Measurements from ENCODE around the gene AKT3. TPM values are rescaled to one million over a fixed set of nuclear protein-coding genes. Genes with fewer than 3 reads are reported as not detected.
A peak's percentile ranks its signal among the peaks of the same experiment; 100 is the strongest.

AKT3 gene
- total RNA-seq, 2 experiments from 2014 or later, result 38.2 to 41.4 TPM

GRCh38 chr1:243474136-243474881 is 375.7 kb downstream of the AKT3 start:
- H3K27me3 Mint-ChIP-seq, result no peaks in the 10 kb centered on the region
- DNase-seq, result no peak
- no peak overlapping the region for H3K27ac Mint-ChIP-seq
- no peaks in the 10 kb centered on the region for H3K36me3 Mint-ChIP-seq (ENCODE audit: low read depth)
- no peak overlapping the region for H3K4me3 Mint-ChIP-seq
- H3K4me1 Mint-ChIP-seq, result peaks cover 5% of the 10 kb centered on the region
- POLR2A ChIA-PET, result no interaction called here
- CTCF ChIA-PET, result interaction anchor here (1.2 kb wide), 1 partner anchor 130 kb away, joined by 3 read pairs; no protein-coding TSS in a partner anchor
- no peaks in the 10 kb centered on the region for H3K9me3 Mint-ChIP-seq

DNA sequence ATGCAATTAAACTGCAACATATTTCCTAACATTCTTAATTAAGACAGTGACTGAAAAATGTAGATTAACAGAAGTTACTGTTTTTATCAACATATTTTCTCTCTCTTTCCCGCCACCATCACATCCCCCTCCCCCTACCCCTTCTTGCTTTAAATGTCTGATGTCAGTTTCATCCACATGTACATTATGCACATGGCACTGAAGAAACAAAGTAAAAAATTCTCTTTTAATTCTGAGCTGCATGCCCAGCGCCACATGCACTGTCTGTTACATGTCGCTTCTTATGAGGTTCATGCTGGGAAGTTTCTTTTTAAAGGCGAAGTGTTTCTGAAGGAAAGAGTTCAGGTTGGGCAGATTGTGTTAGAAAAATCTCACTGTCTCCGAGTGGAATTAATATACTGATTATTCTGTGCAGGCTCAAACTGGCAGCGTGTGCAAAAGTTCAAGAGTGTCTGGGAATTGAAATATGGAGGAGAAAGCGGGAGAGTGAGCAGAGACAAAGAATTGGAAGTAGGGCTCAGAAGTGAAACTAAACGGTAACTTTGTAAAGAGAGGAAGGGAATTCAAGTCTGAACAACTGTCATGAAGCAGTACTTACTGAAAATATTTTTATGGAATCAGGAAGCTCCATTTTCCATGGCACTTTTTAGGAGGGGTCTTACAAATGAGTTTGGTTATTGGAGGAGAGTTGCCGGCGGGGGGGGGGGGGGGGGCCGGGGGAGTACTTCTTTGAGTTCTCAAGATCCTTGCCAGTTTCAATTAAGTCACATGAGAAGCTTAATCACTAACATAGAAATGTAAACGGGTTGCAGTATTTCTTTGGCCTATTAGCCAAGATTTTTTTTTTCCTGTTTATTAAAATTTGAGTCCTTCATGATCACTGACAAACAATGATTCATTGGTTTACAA is 376.6 kb downstream of the AKT3 start:
- POLR2A ChIA-PET, result no interaction called here
- DNase-seq, result no peak
- Mint-ChIP-seq H3K36me3 (ENCODE audit: low read depth) (no peaks in the 10 kb centered on the region), H3K9me3 (no peaks in the 10 kb centered on the region), H3K4me3 (peak overlapping the region; percentile 50), H3K27me3 (no peaks in the 10 kb centered on the region), H3K4me1 (peaks cover 5% of the 10 kb centered on the region), H3K27ac (no peak overlapping the region)
- CTCF ChIA-PET, result interaction anchor here (1.2 kb wide), 1 partner anchor 129 kb away, joined by 3 read pairs; no protein-coding TSS in a partner anchor

DNA sequence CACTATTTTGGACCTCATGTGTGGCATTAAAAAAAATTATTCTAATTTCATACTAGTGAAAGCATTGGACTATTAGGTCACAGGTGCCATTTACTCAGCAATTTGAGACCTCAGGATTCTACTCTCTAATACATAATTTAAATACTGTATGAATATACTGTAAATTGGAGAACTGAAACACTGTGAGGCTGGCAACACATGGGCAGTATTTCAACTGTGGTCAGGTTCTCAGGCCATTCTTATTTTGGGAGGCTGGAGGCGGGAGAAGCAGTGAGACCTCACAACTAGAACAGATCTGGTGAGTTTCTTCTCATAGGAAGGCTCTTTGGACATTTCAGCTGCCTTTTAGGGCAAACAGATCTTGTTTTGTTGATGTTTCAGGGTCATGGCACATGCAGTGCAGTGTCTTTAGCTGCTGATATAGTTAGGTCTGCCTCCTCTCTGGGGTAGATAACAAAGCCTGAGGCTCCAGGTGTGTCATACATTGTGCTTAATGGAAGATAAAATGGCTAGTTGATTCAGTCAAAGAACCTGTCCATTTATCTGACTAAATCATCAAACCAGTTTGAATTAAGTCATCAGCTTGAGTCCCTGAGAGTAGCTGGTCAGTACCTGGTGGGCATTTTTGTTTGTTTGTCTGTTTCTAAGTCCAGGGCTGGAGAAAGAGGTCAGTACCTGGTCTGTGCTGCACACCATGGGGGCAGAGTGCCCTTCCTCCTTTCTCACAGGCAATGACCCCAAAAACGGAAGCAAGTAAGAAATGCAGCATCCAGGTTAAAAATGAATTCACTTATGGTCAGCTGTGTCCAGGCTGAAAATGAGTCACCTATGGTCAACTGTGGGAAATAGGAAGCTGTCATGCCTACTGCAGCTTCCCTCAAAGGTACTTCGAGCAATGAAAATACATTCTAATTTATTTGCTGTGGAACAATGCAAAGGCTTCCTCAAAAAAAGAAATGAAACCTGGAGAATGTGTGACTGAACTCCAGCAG is 378.0 kb downstream of the AKT3 start:
- no peaks in the 10 kb centered on the region for H3K27me3 Mint-ChIP-seq
- no peaks in the 10 kb centered on the region for H3K9me3 Mint-ChIP-seq
- no peak overlapping the region for H3K27ac Mint-ChIP-seq
- H3K4me1 Mint-ChIP-seq, result peaks cover 5% of the 10 kb centered on the region
- ChIA-PET CTCF (no interaction called here), POLR2A (no interaction called here)
- no peaks in the 10 kb centered on the region for H3K36me3 Mint-ChIP-seq (ENCODE audit: low read depth)
- DNase-seq, result no peak
- H3K4me3 Mint-ChIP-seq, result no peak overlapping the region

- ChIA-PET POLR2A (no interaction called here), CTCF (no interaction called here)
- Mint-ChIP-seq H3K4me3 (no peak overlapping the region), H3K36me3 (ENCODE audit: low read depth) (no peaks in the 10 kb centered on the region), H3K9me3 (no peaks in the 10 kb centered on the region), H3K27ac (no peak overlapping the region), H3K4me1 (peaks cover 5% of the 10 kb centered on the region), H3K27me3 (no peaks in the 10 kb centered on the region)
- no peak for DNase-seq
Measured at GRCh38 chr1:243471026-243471685, 378.9 kb downstream of the AKT3 start.

DNA sequence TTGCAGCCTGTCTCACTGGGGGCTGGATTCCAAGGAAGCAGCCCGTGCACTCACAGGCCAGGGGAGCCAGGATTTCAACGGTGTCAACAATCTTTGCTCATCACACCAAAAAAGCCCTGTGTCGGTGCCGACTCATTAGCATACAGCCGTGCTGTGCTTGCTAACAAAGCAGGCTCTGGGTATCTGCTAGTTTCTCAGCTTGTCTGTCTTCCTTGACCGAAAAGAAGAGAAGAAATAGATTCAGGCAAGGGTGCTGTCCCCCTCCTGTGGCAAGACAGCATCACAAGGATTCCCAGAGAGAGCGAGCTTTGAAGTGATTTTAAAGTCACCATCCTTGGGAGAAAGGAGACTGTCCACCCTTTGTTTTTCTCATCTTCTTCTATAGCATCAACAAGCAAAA is 379.5 kb downstream of the AKT3 start:
- no peaks in the 10 kb centered on the region for H3K9me3 Mint-ChIP-seq
- no peaks in the 10 kb centered on the region for H3K27me3 Mint-ChIP-seq
- H3K27ac Mint-ChIP-seq, result no peak overlapping the region
- ChIA-PET CTCF (no interaction called here), POLR2A (no interaction called here)
- DNase-seq, result no peak
- H3K4me1 Mint-ChIP-seq, result peaks cover 5% of the 10 kb centered on the region
- no peak overlapping the region for H3K4me3 Mint-ChIP-seq
- no peaks in the 10 kb centered on the region for H3K36me3 Mint-ChIP-seq (ENCODE audit: low read depth)

GRCh38 chr1:243469497-243469896 is 380.5 kb downstream of the AKT3 start:
- no peaks in the 10 kb centered on the region for H3K27me3 Mint-ChIP-seq
- CTCF ChIA-PET, result interaction anchor here (0.7 kb wide), 1 partner anchor 59 kb away, joined by 4 read pairs; no protein-coding TSS in a partner anchor
- no peak for DNase-seq
- H3K27ac Mint-ChIP-seq, result no peak overlapping the region
- no peak overlapping the region for H3K4me3 Mint-ChIP-seq
- no peaks in the 10 kb centered on the region for H3K36me3 Mint-ChIP-seq (ENCODE audit: low read depth)
- POLR2A ChIA-PET, result no interaction called here
- peaks cover 7% of the 10 kb centered on the region for H3K4me1 Mint-ChIP-seq
- H3K9me3 Mint-ChIP-seq, result no peaks in the 10 kb centered on the region

DNA sequence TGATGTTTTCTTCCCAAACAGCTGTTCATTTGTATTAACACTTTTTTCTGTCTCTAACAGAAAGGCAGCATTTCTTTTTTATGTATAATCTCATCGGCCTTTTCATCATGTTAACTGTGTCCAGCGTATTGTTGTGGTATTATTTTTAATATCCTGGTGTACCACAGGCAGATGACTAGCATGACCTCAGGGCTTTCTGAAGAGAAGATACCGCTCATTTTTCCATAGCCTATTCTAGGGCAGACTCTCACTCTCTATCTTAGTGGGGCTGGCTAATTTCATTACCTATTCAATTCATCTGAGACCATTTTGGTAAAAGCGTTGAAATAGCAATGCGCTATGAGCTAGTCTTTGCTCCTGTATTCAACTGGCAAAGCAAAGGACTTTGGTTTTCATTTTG is 384.3 kb downstream of the AKT3 start:
- H3K4me1 Mint-ChIP-seq, result peaks cover 2% of the 10 kb centered on the region

DNA sequence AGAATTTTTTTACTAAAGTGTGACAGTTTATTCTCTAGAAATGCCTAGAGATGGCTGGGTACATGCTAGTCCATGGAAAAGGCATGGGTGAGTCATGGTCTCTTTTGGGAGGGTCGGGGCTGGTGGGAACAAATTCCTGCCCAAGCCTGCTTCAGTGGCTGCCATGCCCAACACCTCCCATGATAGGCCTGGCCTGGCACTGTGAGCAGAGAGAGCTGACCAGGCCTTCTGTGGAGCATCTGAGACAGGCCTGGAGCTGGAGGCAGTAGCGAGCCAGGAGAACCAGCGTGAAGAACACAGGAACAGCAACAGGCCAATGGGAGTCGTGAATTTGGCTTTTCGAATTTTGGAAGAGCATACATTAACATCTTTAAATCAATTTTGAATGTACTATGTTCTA is 385.0 kb downstream of the AKT3 start:
- H3K36me3 Mint-ChIP-seq (ENCODE audit: low read depth), result no peaks in the 10 kb centered on the region
- H3K4me1 Mint-ChIP-seq, result peaks cover 2% of the 10 kb centered on the region
- no peaks in the 10 kb centered on the region for H3K9me3 Mint-ChIP-seq
- ChIA-PET CTCF (no interaction called here), POLR2A (no interaction called here)
- H3K27me3 Mint-ChIP-seq, result no peaks in the 10 kb centered on the region
- no peak for DNase-seq
- no peak overlapping the region for H3K27ac Mint-ChIP-seq
- no peak overlapping the region for H3K4me3 Mint-ChIP-seq

More for the DNA sequence above, 384.3 kb downstream of the AKT3 start:
- CTCF ChIA-PET, result no interaction called here
- no peak overlapping the region for H3K27ac Mint-ChIP-seq
- no peak for DNase-seq
- no peaks in the 10 kb centered on the region for H3K27me3 Mint-ChIP-seq
- POLR2A ChIA-PET, result no interaction called here
- H3K36me3 Mint-ChIP-seq (ENCODE audit: low read depth), result no peaks in the 10 kb centered on the region
- H3K4me3 Mint-ChIP-seq, result no peak overlapping the region
- H3K9me3 Mint-ChIP-seq, result no peaks in the 10 kb centered on the region

GRCh38 chr1:243462929-243463697 is 386.9 kb downstream of the AKT3 start:
- CTCF ChIA-PET, result no interaction called here
- no peak for DNase-seq
- no peak overlapping the region for H3K27ac Mint-ChIP-seq
- no peaks in the 10 kb centered on the region for H3K36me3 Mint-ChIP-seq (ENCODE audit: low read depth)
- POLR2A ChIA-PET, result no interaction called here
- no peak overlapping the region for H3K4me3 Mint-ChIP-seq
- H3K27me3 Mint-ChIP-seq, result no peaks in the 10 kb centered on the region
- H3K4me1 Mint-ChIP-seq, result peaks cover 2% of the 10 kb centered on the region
- no peaks in the 10 kb centered on the region for H3K9me3 Mint-ChIP-seq

GRCh38 chr1:243461700-243462099 is 388.3 kb downstream of the AKT3 start:
- no peaks in the 10 kb centered on the region for H3K36me3 Mint-ChIP-seq (ENCODE audit: low read depth)
- DNase-seq, result no peak
- ChIA-PET POLR2A (no interaction called here), CTCF (no interaction called here)
- H3K4me3 Mint-ChIP-seq, result no peak overlapping the region
- H3K27ac Mint-ChIP-seq, result no peak overlapping the region
- H3K27me3 Mint-ChIP-seq, result no peaks in the 10 kb centered on the region
- H3K9me3 Mint-ChIP-seq, result no peaks in the 10 kb centered on the region
- H3K4me1 Mint-ChIP-seq, result peaks cover 2% of the 10 kb centered on the region

- Mint-ChIP-seq H3K27me3 (no peaks in the 10 kb centered on the region), H3K4me1 (no peaks in the 10 kb centered on the region), H3K9me3 (no peaks in the 10 kb centered on the region), H3K36me3 (ENCODE audit: low read depth) (no peaks in the 10 kb centered on the region), H3K27ac (no peak overlapping the region), H3K4me3 (no peak overlapping the region)
- ChIA-PET CTCF (interaction anchor here (1.6 kb wide), 1 partner anchor 11 kb away, joined by 3 read pairs; no protein-coding TSS in a partner anchor), POLR2A (no interaction called here)
- DNase-seq, result no peak
Measured at GRCh38 chr1:243459059-243459458, 391.0 kb downstream of the AKT3 start.
